ENCODE measurements around the gene SGK1. TPM values are rescaled to one million over a fixed set of nuclear protein-coding genes. Genes with fewer than 3 reads are reported as not detected.

The SGK1 gene
- polyA plus RNA-seq, 2 of the 4 experiments (the other 2 are of a cell fraction): 41.3 to 131 TPM

- ChIA-PET CTCF (interaction anchor here (2.8 kb wide), 1 partner anchor 11 kb away, joined by 13 read pairs; no protein-coding TSS in a partner anchor), POLR2A (no interaction called here)
- H3K4me2 ChIP-seq: no peak overlapping the region
- FAIRE-seq (no peak), ATAC-seq (no peak), DNase-seq (ENCODE audit: low read depth in 1 of 2, low spot score in 1 of 2) (no peak)
- WGBS (ENCODE audit: missing lambda C conversion rate): 20% methylated on average over 4 of the region's 4 CpGs
- H3K4me1 ChIP-seq: no peaks in the 10 kb centered on the region
- H3K9me3 ChIP-seq: no peaks in the 10 kb centered on the region
- no peak for TF ChIP-seq CBX2 (IDR thresholded peaks at IDR 0.05; ENCODE audit: borderline replicate concordance, low read depth)
- TF ChIP-seq ZFP36 (IDR thresholded peaks at IDR 0.05; ENCODE audit: borderline replicate concordance, partially characterized antibody): no peak
- no peak for TF ChIP-seq MAFK (IDR thresholded peaks at IDR 0.05; ENCODE audit: partially characterized antibody)
- no peak for TF ChIP-seq RCOR1 (IDR thresholded peaks at IDR 0.05; ENCODE audit: low read depth, low read length)
- TF ChIP-seq ELK1 (IDR thresholded peaks at IDR 0.05; ENCODE audit: low read depth, low read length): no peak
- H3K27ac ChIP-seq: no peak overlapping the region
- H3K4me3 ChIP-seq: no peak overlapping the region
These were observed 183.3 kb downstream of the SGK1 start for GRCh38 chr6:134134654-134135053.

- no peaks in the 10 kb centered on the region for H3K4me1 ChIP-seq
- DNase-seq (ENCODE audit: low read depth in 1 of 2, low spot score in 1 of 2) (peak in 1 of 2 experiments; percentile 14), ATAC-seq (no peak), FAIRE-seq (no peak)
- no peaks in the 10 kb centered on the region for H3K9me3 ChIP-seq
- POLR2A ChIA-PET: no interaction called here
- WGBS (ENCODE audit: missing lambda C conversion rate): 59% methylated on average over 2 of the region's 3 CpGs
- H3K4me2 ChIP-seq: no peak overlapping the region
- H3K4me3 ChIP-seq: no peak overlapping the region
- no peak for TF ChIP-seq PHF8 (IDR thresholded peaks at IDR 0.05; ENCODE audit: borderline replicate concordance, low read depth)
- peak; percentile 70 for TF ChIP-seq MAFK (IDR thresholded peaks at IDR 0.05; ENCODE audit: partially characterized antibody)
- CTCF ChIA-PET: interaction anchor here (1.0 to 2.8 kb wide), 6 partner anchors 9 to 808 kb away, joined by 3 to 13 read pairs (median 6); no protein-coding TSS in a partner anchor
- no peak overlapping the region for H3K27ac ChIP-seq
These were observed 185.3 kb downstream of the SGK1 start for GRCh38 chr6:134132494-134133141.

GRCh38 chr6:134131530-134132139 is 186.3 kb downstream of the SGK1 start:
- Histone ChIP-seq H3K9me3 (no peaks in the 10 kb centered on the region), H3K4me3 (no peak overlapping the region), H3K4me2 (no peak overlapping the region), H3K4me1 (no peaks in the 10 kb centered on the region), H3K27ac (no peak overlapping the region)
- FAIRE-seq (no peak), DNase-seq (ENCODE audit: low read depth in 1 of 2, low spot score in 1 of 2) (no peak), ATAC-seq (no peak)
- ChIA-PET POLR2A (no interaction called here), CTCF (interaction anchor here (0.5 to 2.8 kb wide), 4 partner anchors 8 to 32 kb away, joined by 3 to 13 read pairs (median 6); no protein-coding TSS in a partner anchor)
- 93% methylated on average over 4 of the region's 4 CpGs for WGBS (ENCODE audit: missing lambda C conversion rate)
- TF ChIP-seq POLR2A (IDR thresholded peaks at IDR 0.05; ENCODE audit: low read length): no peak
- no peak for TF ChIP-seq HOXB13 (CRISPR knock-in tag; IDR thresholded peaks at IDR 0.05; ENCODE audit: low read depth)
- no peak for TF ChIP-seq CHD2 (IDR thresholded peaks at IDR 0.05; ENCODE audit: low read length, partially characterized antibody)
- TF ChIP-seq MAFK (IDR thresholded peaks at IDR 0.05; ENCODE audit: partially characterized antibody): peak; percentile 83
- TF ChIP-seq HOXB5 (CRISPR knock-in tag; IDR thresholded peaks at IDR 0.05): no peak
- TF ChIP-seq NFE2L2 (conservative IDR thresholded peaks at IDR 0.05; ENCODE audit: low read length): no peak

- WGBS (ENCODE audit: missing lambda C conversion rate): 0% methylated on average over 1 of the region's 1 CpG
These were observed 189.8 kb downstream of the SGK1 start for GRCh38 chr6:134128146-134128545.

More at GRCh38 chr6:134128146-134128545, 189.8 kb downstream of the SGK1 start:
- H3K4me2 ChIP-seq: no peak overlapping the region
- TF ChIP-seq ZNF302 (CRISPR knock-in tag; IDR thresholded peaks at IDR 0.05) (no peak), CHD4 (IDR thresholded peaks at IDR 0.05; ENCODE audit: borderline replicate concordance) (no peak), ESRRA (IDR thresholded peaks at IDR 0.05; ENCODE audit: borderline replicate concordance, low read length) (no peak), USF2 (IDR thresholded peaks at IDR 0.05) (no peak)
- no peaks in the 10 kb centered on the region for H3K4me1 ChIP-seq
- ChIA-PET POLR2A (no interaction called here), CTCF (interaction anchor here (0.7 to 1.8 kb wide), 2 partner anchors 28 to 177 kb away, joined by 4 read pairs; no protein-coding TSS in a partner anchor)
- no peak overlapping the region for H3K27ac ChIP-seq
- H3K9me3 ChIP-seq: no peaks in the 10 kb centered on the region
- no peak for FAIRE-seq
- DNase-seq (ENCODE audit: low read depth in 1 of 2, low spot score in 1 of 2): no peak
- H3K4me3 ChIP-seq: no peak overlapping the region
- ATAC-seq: no peak
